Endothelial cell of umbilical vein (primary cell): Measurements from ENCODE around the gene ATP5MG.

ENCODE experiments used
- CTCF ChIP-seq, 2 donors: IDR thresholded peaks; 1 replicate in 1 of 2; 2 replicates in 1 of 2; pipeline ENCODE4 v1.5.1; 2011; ENCODE audit warnings: low read length in 2 of 2, mild to moderate bottlenecking in 2 of 2, moderate library complexity in 2 of 2, control low read depth in 1 of 2, inconsistent platforms in 1 of 2, low read depth in 1 of 2; ENCODE audit not compliant: insufficient read depth in 1 of 2; ENCODE audit errors: extremely low read depth in 1 of 2
- EZH2 ChIP-seq: IDR thresholded peaks from 2 replicates; pipeline ENCODE4 v1.6.1; 2012; ENCODE audit warnings: borderline replicate concordance, low read depth, mild to moderate bottlenecking, moderate library complexity, low read length, inconsistent platforms; ENCODE audit not compliant: severe bottlenecking
- MAX ChIP-seq: IDR thresholded peaks from 2 replicates; pipeline ENCODE4 v1.6.1; 2011; ENCODE audit not compliant: insufficient read depth, insufficient read length
- POLR2A ChIP-seq: IDR thresholded peaks from 2 replicates; pipeline ENCODE4 v1.6.1; 2012; ENCODE audit warnings: low read depth, mild to moderate bottlenecking, control low read depth, low read length
- POLR2AphosphoS5 ChIP-seq: IDR thresholded peaks from 2 replicates; pipeline ENCODE4 v1.6.1; 2012; ENCODE audit warnings: low read depth, mild to moderate bottlenecking, control low read depth, low read length, moderate library complexity; ENCODE audit not compliant: insufficient read depth

DNA sequence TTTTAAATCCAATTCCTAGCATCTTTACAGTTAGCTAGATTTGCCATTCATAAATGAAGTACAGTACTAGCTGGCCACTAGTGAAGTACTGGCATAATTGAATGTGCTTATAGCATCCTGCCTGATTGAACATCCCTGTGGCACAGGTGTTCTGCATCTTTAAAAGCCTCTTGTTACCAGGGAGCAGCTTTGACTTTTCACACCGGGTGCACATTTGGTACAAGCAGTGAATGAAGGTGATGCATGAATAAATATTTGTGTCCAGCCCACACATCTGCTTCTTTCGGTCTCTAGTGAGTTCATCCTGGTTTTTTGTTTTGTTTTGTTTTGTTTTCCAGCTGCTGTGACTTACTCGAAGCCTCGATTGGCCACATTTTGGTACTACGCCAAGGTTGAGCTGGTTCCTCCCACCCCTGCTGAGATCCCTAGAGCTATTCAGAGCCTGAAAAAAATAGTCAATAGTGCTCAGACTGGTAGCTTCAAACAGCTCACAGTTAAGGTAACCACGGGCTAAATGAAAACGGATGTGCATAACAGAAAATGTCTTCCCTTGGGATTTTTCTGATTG lies 5.3 kb downstream of the ATP5MG start:
- TF ChIP-seq CTCF (IDR thresholded peaks at IDR 0.05; ENCODE audit: extremely low read depth in 1 of 2, insufficient read depth in 1 of 2, low read depth in 1 of 2, low read length in 2 of 2) (no peak), POLR2AphosphoS5 (no peak), EZH2 (no peak), MAX (no peak), POLR2A (no peak)
